ENCODE measurements around the gene TAF6L.

- TF ChIP-seq, protein P1, sequence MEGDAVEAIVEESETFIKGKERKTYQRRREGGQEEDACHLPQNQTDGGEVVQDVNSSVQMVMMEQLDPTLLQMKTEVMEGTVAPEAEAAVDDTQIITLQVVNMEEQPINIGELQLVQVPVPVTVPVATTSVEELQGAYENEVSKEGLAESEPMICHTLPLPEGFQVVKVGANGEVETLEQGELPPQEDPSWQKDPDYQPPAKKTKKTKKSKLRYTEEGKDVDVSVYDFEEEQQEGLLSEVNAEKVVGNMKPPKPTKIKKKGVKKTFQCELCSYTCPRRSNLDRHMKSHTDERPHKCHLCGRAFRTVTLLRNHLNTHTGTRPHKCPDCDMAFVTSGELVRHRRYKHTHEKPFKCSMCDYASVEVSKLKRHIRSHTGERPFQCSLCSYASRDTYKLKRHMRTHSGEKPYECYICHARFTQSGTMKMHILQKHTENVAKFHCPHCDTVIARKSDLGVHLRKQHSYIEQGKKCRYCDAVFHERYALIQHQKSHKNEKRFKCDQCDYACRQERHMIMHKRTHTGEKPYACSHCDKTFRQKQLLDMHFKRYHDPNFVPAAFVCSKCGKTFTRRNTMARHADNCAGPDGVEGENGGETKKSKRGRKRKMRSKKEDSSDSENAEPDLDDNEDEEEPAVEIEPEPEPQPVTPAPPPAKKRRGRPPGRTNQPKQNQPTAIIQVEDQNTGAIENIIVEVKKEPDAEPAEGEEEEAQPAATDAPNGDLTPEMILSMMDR (IDR thresholded peaks at IDR 0.05): no peak
- TF ChIP-seq POLR2A (IDR thresholded peaks at IDR 0.05): no peak
Measured at GRCh38 chr11:62794201-62794775, 23.1 kb downstream of the TAF6L start.
